ENCODE data around the gene ARL3. TPM values are rescaled to one million over a fixed set of nuclear protein-coding genes. Genes with fewer than 3 reads are reported as not detected.

Gene ARL3
- total RNA-seq, 1 experiment from 2014 or later = 4.6 TPM

GRCh38 chr10:102643336-102644065 lies 70.7 kb downstream of the ARL3 start:
- Histone ChIP-seq H3K4me3 (ENCODE audit: low read length) (peak overlapping the region; percentile 84), H3K9ac (ENCODE audit: low read length) (peak overlapping the region; percentile 94), H3K9me2 (replicated peaks; ENCODE audit: insufficient read depth, low read length) (no peaks in the 10 kb centered on the region), H3K9me3 (ENCODE audit: low read length) (no peaks in the 10 kb centered on the region), H3K27me3 (ENCODE audit: low read length) (no peaks in the 10 kb centered on the region), H3K36me3 (ENCODE audit: insufficient read depth, low read length) (peaks cover 4% of the 10 kb centered on the region), H3K79me2 (ENCODE audit: low read length) (peaks cover 50% of the 10 kb centered on the region), H4K20me1 (ENCODE audit: insufficient read depth, low read depth, low read length) (peaks cover 12% of the 10 kb centered on the region; the same call in 1 of the 2 replicates), H3K27ac (ENCODE audit: low read length) (peak overlapping the region; percentile 98), H2AFZ (ENCODE audit: low read length) (no peak overlapping the region), H3K4me1 (ENCODE audit: low read length) (peaks cover 39% of the 10 kb centered on the region), H3K4me2 (ENCODE audit: low read depth, low read length, poor library complexity, severe bottlenecking) (peak overlapping the region; percentile 96)
- DNase-seq = peak; percentile 82

DNA sequence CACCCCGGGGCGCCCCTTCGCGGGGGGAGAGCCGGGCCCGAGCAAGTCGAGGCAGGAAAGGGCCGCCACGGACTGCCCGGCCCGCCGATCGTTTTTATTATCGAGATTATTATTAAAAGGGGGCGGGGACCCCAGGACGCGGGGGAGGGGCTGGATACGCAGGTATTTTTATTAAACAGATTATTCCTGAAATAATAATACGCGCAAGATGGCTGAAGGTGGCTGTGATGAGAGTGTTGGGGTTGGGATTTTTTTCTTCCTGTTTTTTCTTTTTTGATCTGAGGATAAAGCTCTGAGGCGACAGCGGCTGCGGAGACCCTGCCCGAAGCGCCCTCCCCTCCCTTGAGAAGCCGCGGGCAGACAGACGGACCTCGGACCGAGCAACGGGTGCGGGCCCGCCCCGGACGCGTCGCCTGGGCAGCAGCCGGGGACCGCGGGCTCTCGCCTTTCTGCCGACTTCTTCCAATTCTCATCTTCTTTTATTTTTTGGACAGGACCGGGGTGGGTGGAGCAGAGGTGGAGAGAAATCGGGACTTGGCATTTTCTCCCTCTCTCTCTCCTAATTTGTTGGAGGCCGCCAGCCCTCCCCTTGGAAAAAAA lies 71.4 kb downstream of the ARL3 start:
- Histone ChIP-seq H3K27ac (ENCODE audit: low read length) (peak overlapping the region; percentile 98), H3K4me3 (ENCODE audit: low read length) (peak overlapping the region; percentile 84), H4K20me1 (ENCODE audit: insufficient read depth, low read depth, low read length) (peaks cover 5% of the 10 kb centered on the region; the same call in 1 of the 2 replicates), H2AFZ (ENCODE audit: low read length) (no peak overlapping the region), H3K4me2 (ENCODE audit: low read depth, low read length, poor library complexity, severe bottlenecking) (peak overlapping the region; percentile 96), H3K79me2 (ENCODE audit: low read length) (peaks cover 43% of the 10 kb centered on the region), H3K9me2 (replicated peaks; ENCODE audit: insufficient read depth, low read length) (no peaks in the 10 kb centered on the region), H3K27me3 (ENCODE audit: low read length) (no peaks in the 10 kb centered on the region), H3K4me1 (ENCODE audit: low read length) (peaks cover 32% of the 10 kb centered on the region), H3K9ac (ENCODE audit: low read length) (peak overlapping the region; percentile 94), H3K9me3 (ENCODE audit: low read length) (no peaks in the 10 kb centered on the region), H3K36me3 (ENCODE audit: insufficient read depth, low read length) (no peaks in the 10 kb centered on the region)
- peak; percentile 88 for DNase-seq

DNA sequence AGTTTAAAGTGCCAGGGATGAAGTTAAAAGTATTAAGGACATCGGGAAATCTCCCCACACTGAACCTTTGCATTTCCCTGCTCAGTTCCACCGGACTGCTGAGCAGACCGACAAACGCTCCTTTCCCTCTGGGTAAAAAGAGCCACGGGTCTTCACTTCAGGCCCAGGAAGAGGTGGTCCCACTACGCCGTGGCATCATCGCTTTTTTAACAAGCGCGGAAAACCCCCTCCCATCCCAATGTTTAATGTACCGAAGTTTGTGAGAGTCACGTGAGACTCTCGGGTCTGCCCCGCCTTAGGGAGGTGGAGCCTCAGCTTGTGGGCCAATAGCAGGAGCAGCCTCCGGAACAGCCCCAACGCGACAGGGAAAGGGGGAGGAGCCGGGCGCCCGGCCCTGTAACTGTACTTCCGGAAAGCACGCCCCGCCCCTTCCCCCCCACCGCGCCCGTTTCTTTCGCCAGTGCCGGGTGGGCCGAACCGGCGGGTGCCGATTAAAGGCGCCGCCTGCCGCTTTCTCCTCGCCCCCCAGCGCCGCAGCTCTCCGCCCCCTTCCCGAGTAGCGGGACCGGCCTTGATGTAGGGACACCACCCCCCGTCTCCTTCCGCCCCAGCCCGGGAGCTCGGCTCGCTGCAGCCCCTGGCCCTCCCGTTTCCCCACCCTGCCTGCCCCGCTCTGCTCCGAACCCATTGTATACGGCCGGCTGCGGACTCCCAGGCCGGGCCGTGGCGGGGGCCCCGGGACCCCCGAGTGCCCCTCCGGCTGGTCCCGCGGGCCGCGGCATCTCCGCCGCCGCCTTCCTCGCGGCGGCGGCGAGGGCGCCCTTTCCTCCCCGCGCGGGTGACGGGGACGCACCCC lies 72.1 kb downstream of the ARL3 start:
- peak overlapping the region; percentile 84 for H3K4me3 ChIP-seq (ENCODE audit: low read length)
- DNase-seq = peak; percentile 98
- H4K20me1 ChIP-seq (ENCODE audit: insufficient read depth, low read depth, low read length) = peaks cover 4% of the 10 kb centered on the region; the same call in 1 of the 2 replicates
- H3K79me2 ChIP-seq (ENCODE audit: low read length) = peaks cover 36% of the 10 kb centered on the region
- H3K9me2 ChIP-seq (replicated peaks; ENCODE audit: insufficient read depth, low read length) = no peaks in the 10 kb centered on the region
- peak overlapping the region; percentile 98 for H3K27ac ChIP-seq (ENCODE audit: low read length)
- H3K36me3 ChIP-seq (ENCODE audit: insufficient read depth, low read length) = no peaks in the 10 kb centered on the region
- H3K9ac ChIP-seq (ENCODE audit: low read length) = peak overlapping the region; percentile 94
- no peaks in the 10 kb centered on the region for H3K9me3 ChIP-seq (ENCODE audit: low read length)
- peak overlapping the region; percentile 96 for H3K4me2 ChIP-seq (ENCODE audit: low read depth, low read length, poor library complexity, severe bottlenecking)
- H3K27me3 ChIP-seq (ENCODE audit: low read length) = no peaks in the 10 kb centered on the region
- H2AFZ ChIP-seq (ENCODE audit: low read length) = no peak overlapping the region
- H3K4me1 ChIP-seq (ENCODE audit: low read length) = peaks cover 25% of the 10 kb centered on the region

GRCh38 chr10:102641402-102641801 lies 72.8 kb downstream of the ARL3 start:
- Histone ChIP-seq H3K27me3 (ENCODE audit: low read length) (no peaks in the 10 kb centered on the region), H3K9me3 (ENCODE audit: low read length) (no peaks in the 10 kb centered on the region), H3K4me3 (ENCODE audit: low read length) (peak overlapping the region; percentile 60), H3K9me2 (replicated peaks; ENCODE audit: insufficient read depth, low read length) (no peaks in the 10 kb centered on the region), H3K27ac (ENCODE audit: low read length) (no peak overlapping the region), H3K79me2 (ENCODE audit: low read length) (peaks cover 29% of the 10 kb centered on the region), H3K4me2 (ENCODE audit: low read depth, low read length, poor library complexity, severe bottlenecking) (peak overlapping the region; percentile 96), H4K20me1 (ENCODE audit: insufficient read depth, low read depth, low read length) (peaks cover under 1% of the 10 kb centered on the region; the same call in 1 of the 2 replicates), H3K4me1 (ENCODE audit: low read length) (peaks cover 18% of the 10 kb centered on the region), H2AFZ (ENCODE audit: low read length) (no peak overlapping the region), H3K9ac (ENCODE audit: low read length) (peak overlapping the region; percentile 47; the same call in 1 of the 2 replicates), H3K36me3 (ENCODE audit: insufficient read depth, low read length) (no peaks in the 10 kb centered on the region)
- no peak for DNase-seq

GRCh38 chr10:102639537-102639936 lies 74.7 kb downstream of the ARL3 start:
- H3K27ac ChIP-seq (ENCODE audit: low read length) = no peak overlapping the region
- no peak overlapping the region for H3K4me2 ChIP-seq (ENCODE audit: low read depth, low read length, poor library complexity, severe bottlenecking)
- no peaks in the 10 kb centered on the region for H3K9me3 ChIP-seq (ENCODE audit: low read length)
- H3K9me2 ChIP-seq (replicated peaks; ENCODE audit: insufficient read depth, low read length) = no peaks in the 10 kb centered on the region
- peaks cover 10% of the 10 kb centered on the region for H3K79me2 ChIP-seq (ENCODE audit: low read length)
- no peaks in the 10 kb centered on the region for H4K20me1 ChIP-seq (ENCODE audit: insufficient read depth, low read depth, low read length)
- H3K9ac ChIP-seq (ENCODE audit: low read length) = no peak overlapping the region
- H2AFZ ChIP-seq (ENCODE audit: low read length) = no peak overlapping the region
- no peaks in the 10 kb centered on the region for H3K27me3 ChIP-seq (ENCODE audit: low read length)
- no peak for DNase-seq
- no peaks in the 10 kb centered on the region for H3K36me3 ChIP-seq (ENCODE audit: insufficient read depth, low read length)
- H3K4me1 ChIP-seq (ENCODE audit: low read length) = peaks cover 12% of the 10 kb centered on the region
- no peak overlapping the region for H3K4me3 ChIP-seq (ENCODE audit: low read length)

DNA sequence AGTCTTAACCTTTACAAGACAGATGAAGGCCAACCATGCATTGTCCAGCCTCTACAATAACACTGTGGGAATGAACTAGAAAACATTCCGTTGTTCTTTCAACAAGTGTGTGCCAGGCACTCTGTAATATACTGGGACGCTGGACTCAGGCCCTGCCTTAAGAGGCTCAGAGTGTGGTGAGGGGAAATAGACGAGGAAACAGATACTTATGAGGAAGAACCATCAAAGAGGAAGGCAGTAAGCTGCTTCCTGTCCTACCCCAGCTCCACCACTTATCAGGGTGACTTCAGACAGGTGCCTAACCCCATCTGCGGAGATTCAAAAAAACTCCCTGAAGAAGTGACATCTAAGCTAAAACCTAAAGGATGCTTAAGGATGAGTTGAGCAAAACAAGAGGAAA lies 78.8 kb downstream of the ARL3 start:
- Histone ChIP-seq H3K79me2 (ENCODE audit: low read length) (no peaks in the 10 kb centered on the region), H3K4me3 (ENCODE audit: low read length) (no peak overlapping the region), H3K4me1 (ENCODE audit: low read length) (peaks cover 8% of the 10 kb centered on the region), H3K27ac (ENCODE audit: low read length) (no peak overlapping the region), H2AFZ (ENCODE audit: low read length) (no peak overlapping the region), H3K9me2 (replicated peaks; ENCODE audit: insufficient read depth, low read length) (no peaks in the 10 kb centered on the region), H3K27me3 (ENCODE audit: low read length) (no peaks in the 10 kb centered on the region), H3K4me2 (ENCODE audit: low read depth, low read length, poor library complexity, severe bottlenecking) (no peak overlapping the region), H3K36me3 (ENCODE audit: insufficient read depth, low read length) (no peaks in the 10 kb centered on the region), H3K9me3 (ENCODE audit: low read length) (no peaks in the 10 kb centered on the region), H3K9ac (ENCODE audit: low read length) (no peak overlapping the region), H4K20me1 (ENCODE audit: insufficient read depth, low read depth, low read length) (no peaks in the 10 kb centered on the region)
- DNase-seq = peak; percentile 54

GRCh38 chr10:102634686-102635085 lies 79.5 kb downstream of the ARL3 start:
- no peak overlapping the region for H3K4me3 ChIP-seq (ENCODE audit: low read length)
- no peak overlapping the region for H3K4me2 ChIP-seq (ENCODE audit: low read depth, low read length, poor library complexity, severe bottlenecking)
- H4K20me1 ChIP-seq (ENCODE audit: insufficient read depth, low read depth, low read length) = no peaks in the 10 kb centered on the region
- H3K9me3 ChIP-seq (ENCODE audit: low read length) = no peaks in the 10 kb centered on the region
- H3K27ac ChIP-seq (ENCODE audit: low read length) = no peak overlapping the region
- no peaks in the 10 kb centered on the region for H3K9me2 ChIP-seq (replicated peaks; ENCODE audit: insufficient read depth, low read length)
- H3K79me2 ChIP-seq (ENCODE audit: low read length) = no peaks in the 10 kb centered on the region
- H3K36me3 ChIP-seq (ENCODE audit: insufficient read depth, low read length) = no peaks in the 10 kb centered on the region
- no peak overlapping the region for H2AFZ ChIP-seq (ENCODE audit: low read length)
- DNase-seq = no peak
- H3K9ac ChIP-seq (ENCODE audit: low read length) = no peak overlapping the region
- peaks cover 8% of the 10 kb centered on the region for H3K4me1 ChIP-seq (ENCODE audit: low read length)
- no peaks in the 10 kb centered on the region for H3K27me3 ChIP-seq (ENCODE audit: low read length)

DNA sequence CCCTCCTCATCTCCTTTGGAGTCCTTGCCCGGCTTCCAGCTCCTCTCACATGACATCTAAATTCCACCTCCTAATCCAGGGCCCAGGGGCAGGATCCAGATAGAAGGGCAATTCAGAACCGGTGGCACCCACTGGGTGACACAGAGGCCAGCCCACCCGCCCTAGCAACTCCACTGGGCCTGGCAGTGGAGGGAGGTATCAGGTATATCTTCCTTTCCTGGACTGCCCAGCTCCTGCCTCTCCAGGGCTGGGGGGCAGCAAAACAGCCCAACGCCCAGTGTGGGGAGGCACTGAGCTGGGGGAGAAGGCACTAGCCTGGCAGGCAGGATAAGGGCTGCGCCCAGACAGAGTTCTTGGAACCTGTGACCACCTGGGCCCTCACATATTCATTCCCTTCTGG lies 80.3 kb downstream of the ARL3 start:
- Histone ChIP-seq H3K27ac (ENCODE audit: low read length) (no peak overlapping the region), H3K9me2 (replicated peaks; ENCODE audit: insufficient read depth, low read length) (no peaks in the 10 kb centered on the region), H3K9me3 (ENCODE audit: low read length) (no peaks in the 10 kb centered on the region), H4K20me1 (ENCODE audit: insufficient read depth, low read depth, low read length) (no peaks in the 10 kb centered on the region), H2AFZ (ENCODE audit: low read length) (no peak overlapping the region), H3K9ac (ENCODE audit: low read length) (no peak overlapping the region), H3K4me2 (ENCODE audit: low read depth, low read length, poor library complexity, severe bottlenecking) (no peak overlapping the region), H3K27me3 (ENCODE audit: low read length) (no peaks in the 10 kb centered on the region), H3K4me1 (ENCODE audit: low read length) (peaks cover 8% of the 10 kb centered on the region), H3K79me2 (ENCODE audit: low read length) (no peaks in the 10 kb centered on the region), H3K4me3 (ENCODE audit: low read length) (no peak overlapping the region), H3K36me3 (ENCODE audit: insufficient read depth, low read length) (no peaks in the 10 kb centered on the region)
- no peak for DNase-seq

All from Karpas-422 (cell line).